Activated CD4-positive, alpha-beta memory T cell treated with anti-CD3 and anti-CD28 coated beads for 36 hours (primary cell): ENCODE data around the gene SMNDC1. TPM values are rescaled to one million over a fixed set of nuclear protein-coding genes. Genes with fewer than 3 reads are reported as not detected.
A peak's percentile ranks its signal among the peaks of the same experiment; 100 is the strongest.

Source experiments
- CTCF ChIA-PET: fragments of 350-600 bp; sonication (Branson Sonifier 250); formaldehyde crosslinking; loops from one replicate; lab custom pipeline; 2021; ENCODE audit warnings: antibody characterized with exemption, inconsistent platforms; lab: Charles Lee
- POLR2A ChIA-PET: fragments of 350-600 bp; sonication (Branson Sonifier 250); formaldehyde crosslinking; loops from one replicate; lab custom pipeline; 2021; ENCODE audit warnings: antibody characterized with exemption; lab: Charles Lee
- DNase-seq: peaks from one replicate; pipeline ENCODE4 v3.0.0-alpha.2; 2020
- H3K27ac Mint-ChIP-seq: one replicate; pipeline ENCODE4 v1.8.0; 2021; ENCODE audit warnings: mixed read lengths
- H3K27me3 Mint-ChIP-seq: one replicate; pipeline ENCODE4 v1.8.0; 2021; ENCODE audit warnings: mixed read lengths
- H3K36me3 Mint-ChIP-seq: one replicate; pipeline ENCODE4 v1.8.0; 2021; ENCODE audit warnings: mixed read lengths
- H3K4me1 Mint-ChIP-seq: one replicate; pipeline ENCODE4 v1.8.0; 2021; ENCODE audit warnings: low read depth, mixed read lengths
- H3K4me3 Mint-ChIP-seq: one replicate; pipeline ENCODE4 v1.8.0; 2021; ENCODE audit warnings: mild to moderate bottlenecking, mixed read lengths
- H3K9me3 Mint-ChIP-seq: one replicate; pipeline ENCODE4 v1.8.0; 2021; ENCODE audit warnings: mixed read lengths
- intact Hi-C: fragments of 100-400 bp; cut with micrococcal nuclease; formaldehyde crosslinking; loops from one replicate; pipeline ENCODE4 v1.15.1; 2023
- total RNA-seq, 2 experiments: library from RNA; stranded (reverse); gene quantifications; one replicate each; pipeline ENCODE4 v1.2.3, GENCODE V29; 2021

Gene SMNDC1
- 10 to 100 TPM; 44.1 to 48.3 TPM for total RNA-seq

DNA sequence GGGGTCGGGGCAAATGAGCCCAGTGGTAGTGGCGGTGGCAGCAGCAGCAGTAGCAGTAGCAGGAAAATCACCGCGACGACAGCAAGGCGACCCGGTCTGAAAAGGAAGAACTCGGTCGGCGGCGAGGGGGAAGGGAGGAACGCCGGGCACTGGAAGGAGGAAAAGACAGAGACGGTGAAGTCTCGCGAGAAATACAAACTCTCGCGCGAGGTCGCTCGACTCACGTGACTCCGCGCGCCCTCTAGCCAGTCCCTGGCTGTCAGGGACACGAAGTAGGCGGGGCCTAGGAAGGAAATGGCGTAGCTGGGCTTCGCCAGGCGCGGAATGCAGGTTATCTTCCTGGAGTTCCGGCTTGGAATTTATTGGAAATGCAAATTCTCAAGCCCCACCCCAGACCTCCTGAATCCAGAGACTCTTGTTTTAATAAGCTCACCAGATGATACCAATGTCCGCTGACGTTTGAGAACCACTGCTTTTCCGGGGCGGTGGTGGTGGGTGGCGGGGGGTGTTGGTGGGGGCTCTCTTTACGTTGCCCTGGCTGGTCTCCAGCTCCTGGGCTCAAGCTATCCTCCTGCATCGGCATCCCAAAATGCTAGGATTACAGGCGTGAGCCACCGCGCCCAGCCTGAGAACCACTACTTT is at the start of gene SMNDC1:
Gene SMNDC1 (minus strand): TSS at position 141 of the 642 bp plus-strand sequence. CDS start 1,333 bp downstream, outside the sequence.
- peak within 1 kb of the TSS; percentile 97 for H3K27ac Mint-ChIP-seq
- peak within 1 kb of the TSS; percentile 93 for H3K4me3 Mint-ChIP-seq
- intact Hi-C loops = loop anchor here (1.0 to 10.0 kb wide), 7 partner anchors 79 to 614 kb away; partner anchors contain the start of genes BBIP1, PDCD4 and SHOC2
- CTCF ChIA-PET = interaction anchor here (0.9 to 8.4 kb wide), 25 partner anchors 9 to 368 kb away, joined by 3 to 99 read pairs (median 6); partner anchors contain the start of genes MXI1 and SMC3
- no peaks in the 10 kb centered on the region for H3K27me3 Mint-ChIP-seq
- DNase-seq = peak; percentile 99
- H3K9me3 Mint-ChIP-seq = no peaks in the 10 kb centered on the region
- H3K4me1 Mint-ChIP-seq = peaks cover 49% of the 10 kb centered on the region
- peaks cover 33% of the 10 kb centered on the region for H3K36me3 Mint-ChIP-seq
- POLR2A ChIA-PET = interaction anchor here (0.6 to 2.8 kb wide), 14 partner anchors 9 to 264 kb away, joined by 3 to 21 read pairs (median 3); partner anchors contain the start of gene DUSP5

DNA sequence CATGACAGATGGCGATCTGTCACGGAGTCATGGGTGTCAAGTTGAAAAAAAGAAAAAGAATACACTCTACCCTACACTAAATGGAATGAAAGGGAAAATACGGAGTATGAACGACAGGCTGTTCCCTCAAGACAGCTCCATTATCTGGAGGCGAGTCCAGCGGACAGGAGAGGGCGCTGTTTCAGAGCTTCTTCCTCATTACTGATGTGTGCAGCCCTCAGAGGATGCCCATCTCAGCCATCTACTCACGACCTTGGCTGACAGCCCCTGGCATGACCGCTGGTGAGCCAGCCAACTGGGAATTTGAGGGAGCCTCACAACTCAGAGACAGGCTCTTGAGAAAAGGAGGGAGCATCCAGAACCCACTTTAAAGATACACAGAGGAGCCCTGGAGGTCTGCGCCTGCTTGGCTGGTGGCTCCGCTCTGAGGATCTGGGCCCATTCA is 49.6 kb upstream of the SMNDC1 start:
- intact Hi-C loops = loop anchor here (1.0 kb wide), 3 partner anchors 48 to 193 kb away; no protein-coding TSS in a partner anchor
- POLR2A ChIA-PET = interaction anchor here (1.2 to 5.4 kb wide), 9 partner anchors 13 to 181 kb away, joined by 3 to 112 read pairs (median 9); partner anchors contain the start of gene DUSP5
- peak; percentile 93 for DNase-seq
- Mint-ChIP-seq H3K4me3 (peak overlapping the region; percentile 82), H3K4me1 (peaks cover 79% of the 10 kb centered on the region), H3K9me3 (no peaks in the 10 kb centered on the region), H3K27ac (peak overlapping the region; percentile 98), H3K36me3 (no peaks in the 10 kb centered on the region), H3K27me3 (no peaks in the 10 kb centered on the region)
- CTCF ChIA-PET = interaction anchor here (0.6 to 5.0 kb wide), 53 partner anchors 9 to 536 kb away, joined by 3 to 221 read pairs (median 5); partner anchors contain the start of genes DUSP5 and SMNDC1

DNA sequence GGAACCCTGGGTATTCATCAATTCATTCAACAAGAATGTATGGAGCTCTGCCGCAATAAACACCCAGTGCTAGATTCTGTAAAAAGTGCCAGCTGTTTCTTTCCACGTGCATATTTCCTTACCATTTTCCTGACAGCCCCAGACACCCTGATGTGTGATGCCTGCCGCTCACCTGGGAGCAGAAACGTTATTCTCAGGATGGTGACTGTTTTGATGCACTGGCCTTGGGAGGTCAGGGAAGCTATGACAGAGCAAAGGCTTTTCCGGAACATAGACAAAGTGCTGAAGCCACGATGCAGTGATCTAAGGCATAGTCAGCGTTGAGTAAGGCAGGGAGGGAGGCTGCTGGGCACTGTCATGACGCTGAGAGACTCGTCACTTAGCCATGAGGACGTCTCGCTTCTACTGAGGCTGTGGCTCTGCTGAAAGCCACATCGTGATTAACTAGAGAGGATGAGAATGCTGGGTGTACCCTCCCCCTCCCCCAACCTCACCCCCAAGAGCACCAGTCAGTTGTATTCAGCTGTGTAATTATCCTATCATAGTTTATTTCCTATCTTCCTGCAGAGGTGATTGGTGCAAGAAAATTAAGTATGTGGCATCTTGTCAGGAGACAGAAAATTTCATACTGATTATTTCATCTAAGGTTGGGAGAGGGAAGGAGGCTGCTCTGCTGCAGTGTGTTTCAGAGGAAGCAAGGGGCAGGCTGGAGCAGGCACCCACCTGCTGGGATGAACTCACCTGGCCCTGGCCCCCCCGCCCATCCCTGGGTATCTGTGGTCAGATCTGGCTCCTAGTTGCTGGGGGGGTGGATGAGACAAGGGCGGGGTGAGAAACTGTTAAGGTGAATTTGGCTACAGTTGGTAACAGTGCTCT is 48.8 kb upstream of the SMNDC1 start:
- H3K36me3 Mint-ChIP-seq = no peaks in the 10 kb centered on the region
- H3K9me3 Mint-ChIP-seq = no peaks in the 10 kb centered on the region
- intact Hi-C loops = loop anchor here (1.0 kb wide), 6 partner anchors 18 to 194 kb away; no protein-coding TSS in a partner anchor
- peak overlapping the region; percentile 98 for H3K27ac Mint-ChIP-seq
- CTCF ChIA-PET = interaction anchor here (0.6 to 5.0 kb wide), 50 partner anchors 8 to 251 kb away, joined by 3 to 221 read pairs (median 5); partner anchors contain the start of genes DUSP5 and SMNDC1
- H3K27me3 Mint-ChIP-seq = no peaks in the 10 kb centered on the region
- POLR2A ChIA-PET = interaction anchor here (1.1 to 5.4 kb wide), 6 partner anchors 35 to 154 kb away, joined by 3 to 112 read pairs (median 8); partner anchors contain the start of gene DUSP5
- H3K4me1 Mint-ChIP-seq = peaks cover 71% of the 10 kb centered on the region
- peak; percentile 88 for DNase-seq
- H3K4me3 Mint-ChIP-seq = peak overlapping the region; percentile 82

DNA sequence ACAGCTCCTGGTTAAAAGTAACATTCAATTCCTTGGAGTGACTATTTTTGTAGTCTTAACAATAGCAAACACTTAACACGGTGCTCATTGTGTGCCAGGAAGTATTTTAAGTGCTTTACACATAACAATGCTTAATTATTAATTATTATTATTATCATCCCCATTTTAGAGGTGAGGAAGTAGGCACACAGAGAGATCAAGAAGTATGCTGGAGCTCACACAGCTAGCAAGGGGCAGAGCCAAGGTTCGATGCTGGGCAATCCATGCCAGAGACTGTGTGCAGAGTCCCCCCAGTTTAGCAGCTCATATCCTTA is 48.2 kb upstream of the SMNDC1 start:
- intact Hi-C loops = loop anchor here (1.0 kb wide), 3 partner anchors 18 to 42 kb away; no protein-coding TSS in a partner anchor
- ChIA-PET CTCF (interaction anchor here (0.6 to 5.0 kb wide), 14 partner anchors 9 to 206 kb away, joined by 3 to 221 read pairs (median 6); partner anchors contain the start of gene DUSP5), POLR2A (interaction anchor here (1.1 to 5.4 kb wide), 5 partner anchors 34 to 155 kb away, joined by 3 to 112 read pairs (median 10); partner anchors contain the start of gene DUSP5)
- no peak for DNase-seq
- no peaks in the 10 kb centered on the region for H3K9me3 Mint-ChIP-seq
- no peak overlapping the region for H3K4me3 Mint-ChIP-seq
- peaks cover 65% of the 10 kb centered on the region for H3K4me1 Mint-ChIP-seq
- no peaks in the 10 kb centered on the region for H3K27me3 Mint-ChIP-seq
- H3K36me3 Mint-ChIP-seq = no peaks in the 10 kb centered on the region
- peak overlapping the region; percentile 98 for H3K27ac Mint-ChIP-seq

- DNase-seq = no peak
- POLR2A ChIA-PET = no interaction called here
- H3K9me3 Mint-ChIP-seq = no peaks in the 10 kb centered on the region
- no peaks in the 10 kb centered on the region for H3K36me3 Mint-ChIP-seq
- H3K4me1 Mint-ChIP-seq = peaks cover 50% of the 10 kb centered on the region
- CTCF ChIA-PET = interaction anchor here (0.9 kb wide), 1 partner anchor 40 kb away, joined by 3 read pairs; no protein-coding TSS in a partner anchor
- H3K27me3 Mint-ChIP-seq = no peaks in the 10 kb centered on the region
- no peak overlapping the region for H3K27ac Mint-ChIP-seq
- intact Hi-C loops = no loop called here
- no peak overlapping the region for H3K4me3 Mint-ChIP-seq
Observed at GRCh38 chr10:110350812-110351211, 46.1 kb upstream of the SMNDC1 start.

- Mint-ChIP-seq H3K4me1 (peaks cover 41% of the 10 kb centered on the region), H3K4me3 (no peak overlapping the region), H3K27me3 (no peaks in the 10 kb centered on the region), H3K9me3 (no peaks in the 10 kb centered on the region), H3K36me3 (no peaks in the 10 kb centered on the region), H3K27ac (no peak overlapping the region)
- CTCF ChIA-PET = interaction anchor here (0.9 kb wide), 1 partner anchor 41 kb away, joined by 3 read pairs; no protein-coding TSS in a partner anchor
- POLR2A ChIA-PET = no interaction called here
- intact Hi-C loops = no loop called here
- no peak for DNase-seq
Observed at GRCh38 chr10:110349831-110350230, 45.1 kb upstream of the SMNDC1 start.

DNA sequence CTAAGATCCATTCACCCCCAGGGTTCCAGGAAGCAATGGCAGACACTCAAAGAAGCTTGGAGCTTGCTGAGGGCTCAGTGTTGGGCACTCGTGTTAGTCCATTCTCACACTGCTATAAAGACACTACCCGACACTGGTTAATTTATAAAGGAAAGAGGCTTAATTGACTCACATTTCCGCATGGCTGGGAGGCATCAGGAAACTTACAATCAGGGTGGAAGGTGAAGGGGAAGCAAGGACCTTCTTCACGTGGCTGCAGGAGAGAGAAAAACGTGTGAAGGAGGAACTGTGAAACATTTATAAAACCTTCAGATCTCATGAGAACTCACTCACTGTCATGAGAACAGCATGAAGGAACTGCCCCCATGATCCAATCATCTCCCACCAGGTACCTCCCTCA is 44.7 kb upstream of the SMNDC1 start:
- ChIA-PET CTCF (no interaction called here), POLR2A (no interaction called here)
- intact Hi-C loops = no loop called here
- no peaks in the 10 kb centered on the region for H3K9me3 Mint-ChIP-seq
- H3K4me1 Mint-ChIP-seq = peaks cover 36% of the 10 kb centered on the region
- no peak overlapping the region for H3K27ac Mint-ChIP-seq
- H3K27me3 Mint-ChIP-seq = peaks cover 1% of the 10 kb centered on the region
- H3K4me3 Mint-ChIP-seq = no peak overlapping the region
- H3K36me3 Mint-ChIP-seq = no peaks in the 10 kb centered on the region
- DNase-seq = no peak

DNA sequence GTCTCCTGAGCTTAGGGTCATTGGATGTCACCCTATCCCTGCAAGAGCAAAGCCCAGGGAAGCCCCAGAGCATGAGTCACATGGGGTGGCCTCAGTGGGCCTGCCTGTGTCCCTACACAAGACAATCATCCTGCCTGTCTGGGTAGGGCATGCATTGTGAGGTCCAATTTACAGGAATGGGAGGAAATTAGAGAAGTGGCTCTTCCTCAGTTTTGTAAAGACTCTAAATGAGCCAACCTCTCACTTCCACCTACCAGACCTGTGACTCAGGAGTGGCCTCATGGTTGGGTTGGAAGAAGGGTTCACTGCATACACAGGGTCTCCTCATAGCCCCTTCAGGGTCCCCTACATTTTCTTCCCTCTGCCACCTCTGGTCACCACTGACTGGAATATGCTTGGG is 43.6 kb upstream of the SMNDC1 start:
- Mint-ChIP-seq H3K4me3 (no peak overlapping the region), H3K9me3 (no peaks in the 10 kb centered on the region), H3K36me3 (no peaks in the 10 kb centered on the region), H3K4me1 (peaks cover 26% of the 10 kb centered on the region), H3K27ac (no peak overlapping the region), H3K27me3 (peaks cover 1% of the 10 kb centered on the region)
- no peak for DNase-seq
- ChIA-PET CTCF (no interaction called here), POLR2A (no interaction called here)
- intact Hi-C loops = no loop called here

DNA sequence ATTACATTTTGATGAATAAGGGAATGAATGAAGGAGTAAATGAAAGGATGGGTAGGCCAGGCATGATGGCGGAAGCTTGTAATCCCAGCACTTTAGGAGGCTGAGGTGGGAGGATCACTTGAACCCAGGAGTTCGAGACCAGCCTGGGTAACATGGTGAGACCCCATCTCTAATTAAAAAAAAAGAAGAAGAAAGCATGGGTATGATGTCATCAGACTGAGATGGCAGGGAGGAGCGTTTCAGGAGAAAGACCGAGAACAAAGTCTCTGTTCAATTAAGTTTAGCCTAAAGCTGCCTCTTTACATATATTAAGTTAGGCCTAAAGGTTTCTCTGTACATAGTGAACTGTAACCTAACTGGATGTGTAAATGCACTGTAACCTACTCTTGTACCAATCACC is 42.2 kb upstream of the SMNDC1 start:
- Mint-ChIP-seq H3K27me3 (peaks cover 1% of the 10 kb centered on the region), H3K4me1 (peaks cover 22% of the 10 kb centered on the region), H3K36me3 (no peaks in the 10 kb centered on the region), H3K9me3 (no peaks in the 10 kb centered on the region), H3K4me3 (no peak overlapping the region), H3K27ac (no peak overlapping the region)
- ChIA-PET CTCF (no interaction called here), POLR2A (no interaction called here)
- intact Hi-C loops = no loop called here
- DNase-seq = no peak

DNA sequence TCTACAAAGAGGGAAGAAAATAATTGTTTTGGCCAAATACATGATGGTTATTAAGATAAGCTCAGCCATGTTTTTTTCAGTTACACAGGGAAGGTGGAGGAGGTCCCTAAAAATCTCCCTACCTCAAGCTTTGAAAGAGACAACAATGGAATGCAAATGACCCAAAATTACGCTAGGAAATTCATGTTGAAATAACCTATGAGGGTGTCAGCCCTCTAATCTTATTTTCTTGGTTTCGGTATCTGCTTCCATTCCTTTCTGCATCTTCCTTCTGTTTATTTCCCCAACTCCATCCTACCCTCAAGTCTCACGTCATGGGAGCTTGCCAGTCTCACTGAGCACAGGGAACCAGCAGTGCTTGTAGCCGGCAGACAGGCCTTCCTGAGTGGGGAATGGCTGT is 40.6 kb upstream of the SMNDC1 start:
- no peak overlapping the region for H3K27ac Mint-ChIP-seq
- POLR2A ChIA-PET = no interaction called here
- CTCF ChIA-PET = interaction anchor here (1.3 to 1.4 kb wide), 2 partner anchors 9 to 202 kb away, joined by 4 to 5 read pairs; no protein-coding TSS in a partner anchor
- intact Hi-C loops = no loop called here
- no peaks in the 10 kb centered on the region for H3K36me3 Mint-ChIP-seq
- DNase-seq = no peak
- peaks cover 1% of the 10 kb centered on the region for H3K27me3 Mint-ChIP-seq
- no peaks in the 10 kb centered on the region for H3K9me3 Mint-ChIP-seq
- H3K4me1 Mint-ChIP-seq = peaks cover 11% of the 10 kb centered on the region
- H3K4me3 Mint-ChIP-seq = no peak overlapping the region

DNA sequence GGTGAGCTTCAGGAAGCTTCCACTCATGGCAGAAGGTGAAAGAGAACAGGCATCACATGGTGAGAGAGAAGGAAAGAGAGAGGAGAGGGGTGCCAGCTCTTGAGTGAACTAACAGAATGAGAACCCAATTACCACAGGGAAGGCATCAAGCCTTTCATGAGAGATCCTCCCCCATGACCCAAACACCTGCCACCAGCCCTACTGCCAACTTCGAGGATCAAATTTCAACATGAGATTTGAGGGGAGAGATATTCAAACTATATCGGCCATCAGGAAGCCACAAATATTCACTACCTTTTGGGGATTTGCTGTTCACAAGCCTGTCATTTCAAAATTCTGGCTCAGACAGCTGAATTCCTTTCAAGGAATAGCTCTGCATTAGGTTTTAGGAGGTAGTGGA is 39.9 kb upstream of the SMNDC1 start:
- Mint-ChIP-seq H3K9me3 (no peaks in the 10 kb centered on the region), H3K27ac (no peak overlapping the region), H3K27me3 (peaks cover 4% of the 10 kb centered on the region), H3K4me3 (no peak overlapping the region), H3K36me3 (no peaks in the 10 kb centered on the region), H3K4me1 (peaks cover 6% of the 10 kb centered on the region)
- intact Hi-C loops = no loop called here
- ChIA-PET POLR2A (no interaction called here), CTCF (interaction anchor here (1.4 kb wide), 1 partner anchor 10 kb away, joined by 5 read pairs; no protein-coding TSS in a partner anchor)
- no peak for DNase-seq
